ENCODE measurements around the gene DDX1. TPM values are rescaled to one million over a fixed set of nuclear protein-coding genes. Genes with fewer than 3 reads are reported as not detected.

Gene DDX1
- total and polyA plus RNA-seq, 2 donors (not counting 3 experiments of a cell fraction or from before 2014, with no cell fraction given): 41.2 to 117 TPM

DNA sequence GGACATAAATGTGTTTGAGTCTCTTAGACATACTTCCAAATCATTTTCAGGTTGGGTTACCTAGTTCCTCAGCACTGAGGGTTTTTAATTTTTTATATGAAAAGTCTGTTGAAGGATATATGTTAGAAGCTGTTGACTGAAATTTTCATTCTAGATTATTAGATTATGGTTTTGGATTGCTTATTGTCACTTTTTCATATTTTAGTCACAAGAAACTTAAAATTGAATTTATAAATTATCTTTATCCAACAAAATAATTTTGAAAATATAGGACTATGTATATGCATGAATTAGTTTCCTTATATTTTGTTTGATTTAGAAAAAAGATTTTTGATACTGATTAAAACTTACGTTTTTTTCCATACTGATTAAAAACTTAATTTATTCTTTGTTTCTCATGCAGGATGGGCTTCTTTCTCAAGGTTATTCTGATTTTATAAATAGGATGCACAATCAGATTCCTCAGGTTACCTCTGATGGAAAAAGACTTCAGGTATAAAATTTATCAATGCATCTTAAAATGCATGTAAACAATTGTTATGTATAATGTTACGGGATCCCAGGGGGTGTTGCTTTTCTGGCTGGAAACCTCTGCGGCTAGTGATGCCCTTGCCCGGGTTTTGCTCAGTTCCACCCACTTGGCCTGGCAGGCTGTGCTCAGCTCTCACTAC is 26.2 kb downstream of the DDX1 start:
- DNase-seq (ENCODE audit: low read depth, low spot score): no peak
- Histone ChIP-seq H3K9me3 (replicated peaks; ENCODE audit: control insufficient read depth, insufficient read depth, low read length) (no peaks in the 10 kb centered on the region), H3K4me2 (ENCODE audit: insufficient read depth, low read length) (no peak overlapping the region), H3K79me2 (ENCODE audit: control insufficient read depth, insufficient read depth, low read length) (no peaks in the 10 kb centered on the region), H3K4me3 (replicated peaks in 1 of 3; ENCODE audit: insufficient read depth in 1 of 3, low read depth in 1 of 3, low read length in 3 of 3) (no peak overlapping the region), H3K4me1 (ENCODE audit: control insufficient read depth, extremely low read depth, insufficient read depth, low read length) (peaks cover 7% of the 10 kb centered on the region), H4K20me1 (replicated peaks; ENCODE audit: control insufficient read depth, extremely low read depth, insufficient read depth, low read length) (no peaks in the 10 kb centered on the region), H3K36me3 (ENCODE audit: control insufficient read depth in 2 of 2, extremely low read depth in 1 of 2, insufficient read depth in 2 of 2, low read length in 2 of 2) (peaks cover 12 to 23% of the 10 kb centered on the region in 2 experiments), H3K27me3 (ENCODE audit: control insufficient read depth in 2 of 2, insufficient read depth in 2 of 2, low read length in 2 of 2) (no peaks in the 10 kb centered on the region), H3K27ac (ENCODE audit: insufficient read depth, low read depth, low read length) (no peak overlapping the region), H3K9ac (replicated peaks; ENCODE audit: extremely low read depth, insufficient read depth, low read length) (no peak overlapping the region), H3K9me1 (replicated peaks; ENCODE audit: control insufficient read depth, extremely low read depth, insufficient read depth, low read length) (no peaks in the 10 kb centered on the region), H2AFZ (ENCODE audit: low read depth, low read length) (no peak overlapping the region)
- no TSS peak for BruUV-seq (replicated peaks)
- POLR2A ChIA-PET: no interaction called here
- dilution Hi-C loops (cut with MboI; ENCODE audit: extremely low pct_ligation_motif_present, low sequenced_read_pairs): no loop called here
- FAIRE-seq: no peak
- intact Hi-C loops (cut with micrococcal nuclease): no loop called here
- TF ChIP-seq EZH2 (IDR thresholded peaks at IDR 0.05; ENCODE audit: borderline replicate concordance, low read depth, low read length, severe bottlenecking): no peak
- no peak for TF ChIP-seq FOS (IDR thresholded peaks at IDR 0.05; ENCODE audit: borderline replicate concordance, insufficient read depth, low read length)
- TF ChIP-seq, protein P1, sequence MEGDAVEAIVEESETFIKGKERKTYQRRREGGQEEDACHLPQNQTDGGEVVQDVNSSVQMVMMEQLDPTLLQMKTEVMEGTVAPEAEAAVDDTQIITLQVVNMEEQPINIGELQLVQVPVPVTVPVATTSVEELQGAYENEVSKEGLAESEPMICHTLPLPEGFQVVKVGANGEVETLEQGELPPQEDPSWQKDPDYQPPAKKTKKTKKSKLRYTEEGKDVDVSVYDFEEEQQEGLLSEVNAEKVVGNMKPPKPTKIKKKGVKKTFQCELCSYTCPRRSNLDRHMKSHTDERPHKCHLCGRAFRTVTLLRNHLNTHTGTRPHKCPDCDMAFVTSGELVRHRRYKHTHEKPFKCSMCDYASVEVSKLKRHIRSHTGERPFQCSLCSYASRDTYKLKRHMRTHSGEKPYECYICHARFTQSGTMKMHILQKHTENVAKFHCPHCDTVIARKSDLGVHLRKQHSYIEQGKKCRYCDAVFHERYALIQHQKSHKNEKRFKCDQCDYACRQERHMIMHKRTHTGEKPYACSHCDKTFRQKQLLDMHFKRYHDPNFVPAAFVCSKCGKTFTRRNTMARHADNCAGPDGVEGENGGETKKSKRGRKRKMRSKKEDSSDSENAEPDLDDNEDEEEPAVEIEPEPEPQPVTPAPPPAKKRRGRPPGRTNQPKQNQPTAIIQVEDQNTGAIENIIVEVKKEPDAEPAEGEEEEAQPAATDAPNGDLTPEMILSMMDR (IDR thresholded peaks at IDR 0.05; ENCODE audit: extremely low read depth in 1 of 2, insufficient read depth in 1 of 2, low read depth in 1 of 2, low read length in 2 of 2): no peak
- no peak for TF ChIP-seq POLR2AphosphoS5 (IDR thresholded peaks at IDR 0.05; ENCODE audit: insufficient read depth, low read depth, low read length)
- TF ChIP-seq, protein P2, sequence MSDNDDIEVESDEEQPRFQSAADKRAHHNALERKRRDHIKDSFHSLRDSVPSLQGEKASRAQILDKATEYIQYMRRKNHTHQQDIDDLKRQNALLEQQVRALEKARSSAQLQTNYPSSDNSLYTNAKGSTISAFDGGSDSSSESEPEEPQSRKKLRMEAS (IDR thresholded peaks at IDR 0.05; ENCODE audit: insufficient read depth, insufficient read length): no peak
- no peak for TF ChIP-seq POLR2A (IDR thresholded peaks at IDR 0.05; ENCODE audit: low read depth, low read length)
- TF ChIP-seq MYC (IDR thresholded peaks at IDR 0.05; ENCODE audit: low read depth, low read length): no peak
- TF ChIP-seq GATA2 (IDR thresholded peaks at IDR 0.05; ENCODE audit: insufficient read depth, insufficient read length, low read depth, low read length): no peak
- TF ChIP-seq JUN (IDR thresholded peaks at IDR 0.05; ENCODE audit: borderline replicate concordance, insufficient read depth, insufficient read length, low read depth): no peak
- CTCF ChIA-PET: no interaction called here

Data from endothelial cell of umbilical vein (primary cell).